ENCODE data around the gene GATA6. TPM values are rescaled to one million over a fixed set of nuclear protein-coding genes. Genes with fewer than 3 reads are reported as not detected.
"Not testable (repeated sequence)": the region's sequence is repeated elsewhere in the genome, so short reads cannot be mapped to it uniquely, and the experiment has no call there.

GATA6 gene
- total and polyA plus RNA-seq, 7 donors = 2.5 to 16.2 (median 13.6) TPM

GRCh38 chr18:22194151-22194598, 24.8 kb downstream of the GATA6 start:
- WGBS, 2 donors = 14 to 54% methylated on average over 7 of the region's 7 CpGs
- TF ChIP-seq CTCF (IDR thresholded peaks at IDR 0.05) = no peak
- no peak for TF ChIP-seq EP300 (IDR thresholded peaks at IDR 0.05)
- TF ChIP-seq POLR2AphosphoS5 (IDR thresholded peaks at IDR 0.05) = peak in 1 of 4 donors; percentile 11
- no peak for TF ChIP-seq POLR2A (IDR thresholded peaks at IDR 0.05)
- DNase-seq = no peak
- H3K27ac ChIP-seq = peak overlapping the region; percentile 52 to 83 (median 70)
- intact Hi-C loops (cut with DNase I) = loop anchor here (10.0 kb wide), 1 partner anchor 151 kb away; no protein-coding TSS in a partner anchor
- peak overlapping the region in 2 of 4 donors; percentile 7 to 27 for H3K4me3 ChIP-seq
- no peaks in the 10 kb centered on the region for H3K27me3 ChIP-seq
- H3K9me3 ChIP-seq = no peaks in the 10 kb centered on the region
- no peaks in the 10 kb centered on the region for H3K36me3 ChIP-seq
- H3K4me1 ChIP-seq = peaks cover 0 to 45% (median 30%) of the 10 kb centered on the region in 4 donors

GRCh38 chr18:22195052-22195451, 25.7 kb downstream of the GATA6 start:
- no peaks in the 10 kb centered on the region for H3K36me3 ChIP-seq
- no peak for TF ChIP-seq EP300 (IDR thresholded peaks at IDR 0.05)
- no peak for TF ChIP-seq POLR2A (IDR thresholded peaks at IDR 0.05)
- no peak for TF ChIP-seq POLR2AphosphoS5 (IDR thresholded peaks at IDR 0.05)
- no peak for TF ChIP-seq CTCF (IDR thresholded peaks at IDR 0.05)
- H3K27ac ChIP-seq = peak overlapping the region in 3 of 4 donors; percentile 52 to 83 (median 67)
- no peak overlapping the region for H3K4me3 ChIP-seq
- no peak for DNase-seq
- no peaks in the 10 kb centered on the region for H3K9me3 ChIP-seq
- 69 to 89% methylated on average over 11 of the region's 11 CpGs for WGBS, 2 donors
- no peaks in the 10 kb centered on the region for H3K27me3 ChIP-seq
- intact Hi-C loops (cut with DNase I) = loop anchor here (10.0 kb wide), 1 partner anchor 150 kb away; no protein-coding TSS in a partner anchor
- peaks cover 0 to 42% (median 30%) of the 10 kb centered on the region in 4 donors for H3K4me1 ChIP-seq

- H3K4me1 ChIP-seq = peaks cover 0 to 30% (median 23%) of the 10 kb centered on the region in 4 donors
- not testable (repeated sequence) for H3K27me3 ChIP-seq, H3K9me3 ChIP-seq, H3K4me3 ChIP-seq, H3K27ac ChIP-seq, H3K36me3 ChIP-seq, DNase-seq
- intact Hi-C loops (cut with DNase I) = loop anchor here (10.0 kb wide), 1 partner anchor 148 kb away; no protein-coding TSS in a partner anchor
- WGBS, 2 donors = 84 to 91% methylated on average over 5 of the region's 5 CpGs
These were observed 27.6 kb downstream of the GATA6 start for GRCh38 chr18:22196943-22197342.

GRCh38 chr18:22197668-22198067, 28.3 kb downstream of the GATA6 start:
- Histone ChIP-seq H3K27me3 (no peaks in the 10 kb centered on the region), H3K36me3 (no peaks in the 10 kb centered on the region), H3K4me1 (peaks cover 0 to 30% (median 16%) of the 10 kb centered on the region in 4 donors), H3K4me3 (no peak overlapping the region), H3K9me3 (no peaks in the 10 kb centered on the region), H3K27ac (no peak overlapping the region)
- intact Hi-C loops (cut with DNase I) = loop anchor here (10.0 kb wide), 1 partner anchor 147 kb away; no protein-coding TSS in a partner anchor
- TF ChIP-seq EP300 (IDR thresholded peaks at IDR 0.05) = no peak
- no peak for TF ChIP-seq POLR2AphosphoS5 (IDR thresholded peaks at IDR 0.05)
- TF ChIP-seq POLR2A (IDR thresholded peaks at IDR 0.05) = no peak
- no peak for TF ChIP-seq CTCF (IDR thresholded peaks at IDR 0.05)
- WGBS, 2 donors = 64 to 79% methylated on average over 2 of the region's 2 CpGs
- DNase-seq = no peak

- no peaks in the 10 kb centered on the region for H3K9me3 ChIP-seq
- H3K27me3 ChIP-seq = no peaks in the 10 kb centered on the region
- no peak for DNase-seq
- 86 to 91% methylated on average over 7 of the region's 7 CpGs for WGBS, 2 donors
- H3K36me3 ChIP-seq = no peaks in the 10 kb centered on the region
- TF ChIP-seq CTCF (IDR thresholded peaks at IDR 0.05) (no peak), EP300 (IDR thresholded peaks at IDR 0.05) (no peak), POLR2AphosphoS5 (IDR thresholded peaks at IDR 0.05) (no peak), POLR2A (IDR thresholded peaks at IDR 0.05) (no peak)
- H3K4me3 ChIP-seq = no peak overlapping the region
- peaks cover 0 to 25% (median 13%) of the 10 kb centered on the region in 4 donors for H3K4me1 ChIP-seq
- intact Hi-C loops (cut with DNase I) = loop anchor here (10.0 kb wide), 1 partner anchor 147 kb away; no protein-coding TSS in a partner anchor
- no peak overlapping the region for H3K27ac ChIP-seq
These were observed 28.8 kb downstream of the GATA6 start for GRCh38 chr18:22198163-22198562.
